HEK293 (cell line): Measurements from ENCODE around the gene FOXO3.

Experiments
- CTCF ChIA-PET: fragments of 350-600 bp; formaldehyde crosslinking; extraction: SDS; loops from one replicate; lab custom pipeline; 2021; ENCODE audit warnings: antibody characterized with exemption; lab: Yijun Ruan, JAX
- POLR2A ChIA-PET: fragments of 300-600 bp; formaldehyde crosslinking; extraction: SDS; loops from one replicate; lab custom pipeline; 2020; ENCODE audit warnings: antibody characterized with exemption, inconsistent platforms; lab: Yijun Ruan, JAX
- H3K27ac ChIP-seq: fragments of 200-500 bp; sonication (Bioruptor generic); 2 replicates; pipeline ENCODE4 v1.5.1; 2014; ENCODE audit warnings: low read depth, low read length, control low read depth, inconsistent platforms; ENCODE audit errors: extremely low read depth
- H3K36me3 ChIP-seq, 2 experiments: fragments of 200-500 bp in 1 of 2; sonication (Bioruptor generic) in 1 of 2; 1 replicate in 1 of 2; 2 replicates in 1 of 2; pipeline ENCODE4 v1.5.1; 2014 to 2017; ENCODE audit warnings: inconsistent platforms in 2 of 2, low read length in 2 of 2; ENCODE audit not compliant: control insufficient read depth in 2 of 2, insufficient read depth in 1 of 2
- H3K4me1 ChIP-seq: fragments of 200-500 bp; sonication (Bioruptor generic); 2 replicates; pipeline ENCODE4 v1.5.1; 2014; ENCODE audit warnings: mild to moderate bottlenecking, low read length, inconsistent platforms; ENCODE audit not compliant: control insufficient read depth, insufficient read depth
- H3K4me3 ChIP-seq: 2 replicates; pipeline ENCODE4 v1.5.1; 2011; ENCODE audit warnings: low read depth, mild to moderate bottlenecking, control low read depth, low read length, moderate library complexity
- H3K9me3 ChIP-seq: fragments of 200-500 bp; sonication (Bioruptor generic); 2 replicates; pipeline ENCODE4 v1.5.1; 2014; ENCODE audit warnings: low read depth, low read length, inconsistent platforms; ENCODE audit not compliant: control insufficient read depth, insufficient read depth
- BCL6B ChIP-seq: fragments of 450-650 bp; formaldehyde crosslinking; IDR thresholded peaks from 2 replicates; pipeline ENCODE4 v1.5.1; 2017; ENCODE audit warnings: missing biosample characterization, missing genetic modification characterization
- FEZF1 ChIP-seq: fragments of 450-650 bp; formaldehyde crosslinking; IDR thresholded peaks from 2 replicates; pipeline ENCODE4 v1.5.1; 2016; ENCODE audit warnings: missing biosample characterization, missing genetic modification characterization
- REPIN1 ChIP-seq: fragments of 450-650 bp; formaldehyde crosslinking; IDR thresholded peaks from 2 replicates; pipeline ENCODE4 v1.5.1; 2017; ENCODE audit warnings: missing biosample characterization, missing genetic modification characterization, low read depth
- SALL2 ChIP-seq: fragments of 450-650 bp; formaldehyde crosslinking; IDR thresholded peaks from 2 replicates; pipeline ENCODE4 v1.5.0; 2017; ENCODE audit warnings: missing biosample characterization, mild to moderate bottlenecking, missing genetic modification characterization, borderline replicate concordance
- SP2 ChIP-seq: fragments of 450-650 bp; formaldehyde crosslinking; IDR thresholded peaks from 2 replicates; pipeline ENCODE4 v1.5.1; 2016; ENCODE audit warnings: missing biosample characterization, missing genetic modification characterization
- TRIM28 ChIP-seq: IDR thresholded peaks from 2 replicates; pipeline ENCODE4 v1.6.1; 2011; ENCODE audit warnings: low read length, control low read depth, borderline replicate concordance
- ZBTB44 ChIP-seq: fragments of 450-650 bp; IDR thresholded peaks from 2 replicates; pipeline ENCODE4 v1.5.1; 2018; ENCODE audit warnings: missing biosample characterization, mild to moderate bottlenecking, missing genetic modification characterization
- ZNF223 ChIP-seq: fragments of 450-650 bp; formaldehyde crosslinking; IDR thresholded peaks from 2 replicates; pipeline ENCODE4 v1.5.1; 2016; ENCODE audit warnings: missing biosample characterization, missing genetic modification characterization
- ZNF23 ChIP-seq: fragments of 450-650 bp; formaldehyde crosslinking; IDR thresholded peaks from 2 replicates; pipeline ENCODE4 v1.5.1; 2016; ENCODE audit warnings: missing biosample characterization, missing genetic modification characterization, borderline replicate concordance
- ZNF324 ChIP-seq: fragments of 450-650 bp; formaldehyde crosslinking; IDR thresholded peaks from 2 replicates; pipeline ENCODE4 v1.5.1; 2016; ENCODE audit warnings: missing biosample characterization, missing genetic modification characterization
- ZNF350 ChIP-seq: fragments of 450-650 bp; formaldehyde crosslinking; IDR thresholded peaks from 2 replicates; pipeline ENCODE4 v1.5.0; 2017; ENCODE audit warnings: missing biosample characterization, mild to moderate bottlenecking, missing genetic modification characterization
- ZNF394 ChIP-seq: fragments of 450-650 bp; formaldehyde crosslinking; IDR thresholded peaks from 2 replicates; pipeline ENCODE4 v1.5.1; 2016; ENCODE audit warnings: missing biosample characterization, missing genetic modification characterization, mild to moderate bottlenecking, moderate library complexity, borderline replicate concordance
- ZNF513 ChIP-seq: fragments of 450-650 bp; IDR thresholded peaks from 2 replicates; pipeline ENCODE4 v1.5.1; 2018; ENCODE audit warnings: missing biosample characterization, missing genetic modification characterization
- ZNF837 ChIP-seq: fragments of 450-650 bp; formaldehyde crosslinking; IDR thresholded peaks from 2 replicates; pipeline ENCODE4 v1.5.1; 2016; ENCODE audit warnings: missing biosample characterization, missing genetic modification characterization
- TF ChIP-seq, protein P1 (sequence below): fragments of 450-650 bp; formaldehyde crosslinking; optimal IDR thresholded peaks from 2 replicates; pipeline ENCODE3; 2016; ENCODE audit warnings: missing biosample characterization, mild to moderate bottlenecking, missing genetic modification characterization
- TF ChIP-seq, protein P2 (sequence below): fragments of 450-650 bp; formaldehyde crosslinking; IDR thresholded peaks from 2 replicates; pipeline ENCODE4 v1.5.1; 2016; ENCODE audit warnings: missing biosample characterization, missing genetic modification characterization

FOXO3 gene

GRCh38 chr6:108666656-108667260, 106.0 kb downstream of the FOXO3 start (continued):
- TF ChIP-seq ZNF513, result 0 out of 2 replicates have a peak, but pooled peaks have one; percentile 7
- no peak for TF ChIP-seq REPIN1 (tag by site-specific recombination)
- peak; percentile 59; the same call in 1 of the 2 replicates for TF ChIP-seq TRIM28
- TF ChIP-seq FEZF1 (tag by site-specific recombination), result peak; percentile 38; the same call in 1 of the 2 replicates

DNA sequence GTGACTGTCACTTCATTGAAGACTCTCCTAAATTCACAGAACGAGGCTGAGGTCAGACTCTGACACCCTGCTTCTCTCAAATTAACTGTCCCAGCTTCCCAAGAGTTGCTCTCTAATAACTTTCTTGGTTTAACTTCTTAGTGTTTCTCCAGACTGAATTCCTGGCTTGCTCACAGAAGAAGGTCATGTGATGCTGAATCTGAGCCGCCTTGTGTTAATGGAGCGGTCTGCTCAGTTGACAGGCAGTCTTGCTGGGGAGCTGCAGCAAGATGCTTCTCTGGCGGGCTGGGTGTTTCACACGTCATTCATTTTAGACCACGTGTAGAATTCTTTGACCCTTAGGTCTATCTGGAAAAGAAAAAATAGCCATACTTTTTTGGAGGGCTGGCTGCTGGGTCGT, 107.3 kb downstream of the FOXO3 start:
- POLR2A ChIA-PET, result interaction anchor here (0.9 to 1.3 kb wide), 3 partner anchors 9 to 110 kb away, joined by 3 to 4 read pairs (median 3); no protein-coding TSS in a partner anchor
- TF ChIP-seq SP2 (tag by site-specific recombination) (no peak), TRIM28 (peak; percentile 80; the same call in 1 of the 2 replicates), ZNF223 (tag by site-specific recombination) (no peak), ZNF394 (peak; percentile 63; the same call in 1 of the 2 replicates), ZBTB44 (peak; percentile 22; the same call in 1 of the 2 replicates), ZNF837 (tag by site-specific recombination) (no peak), BCL6B (peak; percentile 93), ZNF324 (no peak)
- Histone ChIP-seq H3K36me3 (peaks cover 8 to 16% of the 10 kb centered on the region in 2 experiments; a peak in 2 of 3 replicates), H3K27ac (no peak overlapping the region), H3K4me3 (no peak overlapping the region), H3K4me1 (peaks cover 16% of the 10 kb centered on the region), H3K9me3 (no peaks in the 10 kb centered on the region)
- CTCF ChIA-PET, result interaction anchor here (0.5 to 1.5 kb wide), 2 partner anchors 15 to 114 kb away, joined by 3 to 5 read pairs; no protein-coding TSS in a partner anchor

DNA sequence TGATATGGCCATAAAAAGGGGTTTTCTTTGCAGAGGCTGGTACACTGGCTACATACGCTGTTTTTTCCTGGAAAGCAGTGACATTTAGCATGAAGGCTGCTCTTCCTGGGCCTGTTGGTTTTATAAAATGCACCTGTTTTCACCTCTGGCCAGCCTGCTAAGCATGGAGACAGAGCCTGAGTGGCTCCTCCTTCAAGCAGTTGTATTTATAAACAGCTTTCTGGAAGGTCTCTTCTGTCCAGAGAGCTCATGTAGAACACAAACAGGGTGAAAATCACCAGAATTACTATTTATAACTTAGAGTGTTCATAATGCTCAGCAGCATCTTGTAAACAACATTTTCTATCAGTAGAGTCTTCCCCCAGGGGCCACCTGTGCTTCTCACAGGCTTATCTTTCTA, 109.0 kb downstream of the FOXO3 start:
- H3K27ac ChIP-seq, result no peak overlapping the region
- TF ChIP-seq BCL6B (peak; percentile 64), SALL2 (tag by site-specific recombination) (no peak), ZNF350 (no peak), ZNF23 (tag by site-specific recombination) (no peak)
- TF ChIP-seq, protein P1, sequence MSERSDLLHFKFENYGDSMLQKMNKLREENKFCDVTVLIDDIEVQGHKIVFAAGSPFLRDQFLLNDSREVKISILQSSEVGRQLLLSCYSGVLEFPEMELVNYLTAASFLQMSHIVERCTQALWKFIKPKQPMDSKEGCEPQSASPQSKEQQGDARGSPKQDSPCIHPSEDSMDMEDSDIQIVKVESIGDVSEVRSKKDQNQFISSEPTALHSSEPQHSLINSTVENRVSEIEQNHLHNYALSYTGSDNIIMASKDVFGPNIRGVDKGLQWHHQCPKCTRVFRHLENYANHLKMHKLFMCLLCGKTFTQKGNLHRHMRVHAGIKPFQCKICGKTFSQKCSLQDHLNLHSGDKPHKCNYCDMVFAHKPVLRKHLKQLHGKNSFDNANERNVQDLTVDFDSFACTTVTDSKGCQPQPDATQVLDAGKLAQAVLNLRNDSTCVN (tag by site-specific recombination), result no peak
- TF ChIP-seq, protein P2, sequence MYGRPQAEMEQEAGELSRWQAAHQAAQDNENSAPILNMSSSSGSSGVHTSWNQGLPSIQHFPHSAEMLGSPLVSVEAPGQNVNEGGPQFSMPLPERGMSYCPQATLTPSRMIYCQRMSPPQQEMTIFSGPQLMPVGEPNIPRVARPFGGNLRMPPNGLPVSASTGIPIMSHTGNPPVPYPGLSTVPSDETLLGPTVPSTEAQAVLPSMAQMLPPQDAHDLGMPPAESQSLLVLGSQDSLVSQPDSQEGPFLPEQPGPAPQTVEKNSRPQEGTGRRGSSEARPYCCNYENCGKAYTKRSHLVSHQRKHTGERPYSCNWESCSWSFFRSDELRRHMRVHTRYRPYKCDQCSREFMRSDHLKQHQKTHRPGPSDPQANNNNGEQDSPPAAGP (tag by site-specific recombination), result no peak
- H3K4me3 ChIP-seq, result no peak overlapping the region
- H3K9me3 ChIP-seq, result no peaks in the 10 kb centered on the region
- ChIA-PET POLR2A (no interaction called here), CTCF (interaction anchor here (0.7 kb wide), 1 partner anchor 166 kb away, joined by 3 read pairs; no protein-coding TSS in a partner anchor)
- H3K36me3 ChIP-seq, result peaks cover 8% of the 10 kb centered on the region in 2 experiments; a peak in 2 of 3 replicates
- H3K4me1 ChIP-seq, result peaks cover 25% of the 10 kb centered on the region
